Uterus (tissue), 4 donors: ENCODE data around the gene ATF7IP2. TPM values are rescaled to one million over a fixed set of nuclear protein-coding genes. Genes with fewer than 3 reads are reported as not detected.
A peak's percentile ranks its signal among the peaks of the same experiment; 100 is the strongest.

Source experiments
- DNase-seq, 2 donors: peaks; one replicate each; pipeline ENCODE4 v3.0.0-alpha.2; 2019 to 2020
- H3K27ac ChIP-seq, 2 donors: fragments of 200-600 bp; sonication (generic); 1 replicate in 1 of 2; 2 replicates in 1 of 2; pipeline ENCODE4 v1.5.1; 2016 to 2018
- H3K27me3 ChIP-seq, 2 donors: fragments of 200-600 bp; sonication (generic); one replicate each; pipeline ENCODE4 v1.5.1; 2018 to 2019; ENCODE audit warnings: control low read depth in 1 of 2
- H3K36me3 ChIP-seq, 2 donors: fragments of 200-600 bp; sonication (generic); one replicate each; pipeline ENCODE4 v1.5.1; 2019; ENCODE audit warnings: control low read depth in 1 of 2
- H3K4me1 ChIP-seq, 2 donors: fragments of 200-600 bp; sonication (generic); one replicate each; pipeline ENCODE4 v1.5.1; 2018 to 2019; ENCODE audit warnings: control low read depth in 1 of 2
- H3K4me3 ChIP-seq, 2 donors: fragments of 200-600 bp; sonication (generic); 1 replicate in 1 of 2; 2 replicates in 1 of 2; pipeline ENCODE4 v1.5.1; 2018 to 2019; ENCODE audit warnings: mild to moderate bottlenecking in 1 of 2
- H3K9me3 ChIP-seq, 2 donors: fragments of 200-600 bp; sonication (generic); one replicate each; pipeline ENCODE4 v1.5.1; 2019; ENCODE audit warnings: control low read depth in 1 of 2
- POLR2A ChIP-seq, 2 donors: fragments of 450-650 bp; IDR thresholded peaks; one replicate each; pipeline ENCODE4 v1.6.1; 2016; ENCODE audit warnings: antibody characterized with exemption in 2 of 2, mild to moderate bottlenecking in 1 of 2, moderate library complexity in 1 of 2
- intact Hi-C: fragments of 100-400 bp; cut with DNase I; formaldehyde crosslinking; loops from one replicate; pipeline ENCODE4 v1.15.1; 2023; ENCODE audit warnings: low total_unique reads
- total RNA-seq, 4 donors: library from RNA; depleted of rRNA in 3 of 4; stranded (reverse); fragments of >200 nt in 3 of 4; gene quantifications; one replicate each; pipeline versions ENCODE4 v1.1.0 to v1.2.4, GENCODE V29; 2014 to 2023
- TF ChIP-seq, protein P1 (sequence below), 4 experiments: fragments of 200-600 bp in 2 of 4; fragments of 450-650 bp in 2 of 4; sonication (generic) in 2 of 4; IDR thresholded peaks; one replicate each; pipeline ENCODE4 v1.5.1; 2016 to 2019; ENCODE audit warnings: antibody characterized with exemption in 4 of 4, mild to moderate bottlenecking in 2 of 4, moderate library complexity in 1 of 4
- donor health status: DM: yes; HTN: yes; CAD: no.

Gene ATF7IP2
- total RNA-seq, 4 donors from 2014 or later, result 6.4 to 21.7 (median 6.9) TPM; not detected in 1

DNA sequence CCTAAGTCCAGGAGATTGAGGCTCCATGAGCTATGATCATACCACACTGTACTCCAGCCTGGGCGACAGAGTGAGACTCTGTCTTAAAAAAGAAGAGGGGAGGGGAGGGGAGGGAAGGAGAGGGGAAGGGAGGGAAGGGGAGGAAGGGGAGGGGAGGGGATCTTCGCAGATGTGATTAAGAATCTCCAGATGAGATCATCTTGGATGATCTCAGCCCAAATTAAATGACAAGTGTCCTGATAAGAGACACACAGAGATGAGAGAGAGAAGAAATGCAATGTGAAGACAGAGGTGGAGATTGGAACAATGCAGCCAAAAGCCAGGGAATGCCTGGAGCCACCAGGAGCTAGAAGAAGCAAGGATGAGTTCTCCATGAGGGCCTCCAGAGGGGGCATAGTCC lies 124.4 kb downstream of the ATF7IP2 start:
- intact Hi-C loops, result loop anchor here (10.0 kb wide), 1 partner anchor 415 kb away; no protein-coding TSS in a partner anchor
- Histone ChIP-seq H3K27ac (no peak overlapping the region), H3K9me3 (no peaks in the 10 kb centered on the region), H3K27me3 (no peaks in the 10 kb centered on the region), H3K4me1 (peaks cover 0 to 5% of the 10 kb centered on the region in 2 donors), H3K4me3 (no peak overlapping the region), H3K36me3 (no peaks in the 10 kb centered on the region)
- DNase-seq, result no peak
- no peak for TF ChIP-seq POLR2A (IDR thresholded peaks at IDR 0.05)
- TF ChIP-seq, protein P1, sequence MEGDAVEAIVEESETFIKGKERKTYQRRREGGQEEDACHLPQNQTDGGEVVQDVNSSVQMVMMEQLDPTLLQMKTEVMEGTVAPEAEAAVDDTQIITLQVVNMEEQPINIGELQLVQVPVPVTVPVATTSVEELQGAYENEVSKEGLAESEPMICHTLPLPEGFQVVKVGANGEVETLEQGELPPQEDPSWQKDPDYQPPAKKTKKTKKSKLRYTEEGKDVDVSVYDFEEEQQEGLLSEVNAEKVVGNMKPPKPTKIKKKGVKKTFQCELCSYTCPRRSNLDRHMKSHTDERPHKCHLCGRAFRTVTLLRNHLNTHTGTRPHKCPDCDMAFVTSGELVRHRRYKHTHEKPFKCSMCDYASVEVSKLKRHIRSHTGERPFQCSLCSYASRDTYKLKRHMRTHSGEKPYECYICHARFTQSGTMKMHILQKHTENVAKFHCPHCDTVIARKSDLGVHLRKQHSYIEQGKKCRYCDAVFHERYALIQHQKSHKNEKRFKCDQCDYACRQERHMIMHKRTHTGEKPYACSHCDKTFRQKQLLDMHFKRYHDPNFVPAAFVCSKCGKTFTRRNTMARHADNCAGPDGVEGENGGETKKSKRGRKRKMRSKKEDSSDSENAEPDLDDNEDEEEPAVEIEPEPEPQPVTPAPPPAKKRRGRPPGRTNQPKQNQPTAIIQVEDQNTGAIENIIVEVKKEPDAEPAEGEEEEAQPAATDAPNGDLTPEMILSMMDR (IDR thresholded peaks at IDR 0.05), result no peak

DNA sequence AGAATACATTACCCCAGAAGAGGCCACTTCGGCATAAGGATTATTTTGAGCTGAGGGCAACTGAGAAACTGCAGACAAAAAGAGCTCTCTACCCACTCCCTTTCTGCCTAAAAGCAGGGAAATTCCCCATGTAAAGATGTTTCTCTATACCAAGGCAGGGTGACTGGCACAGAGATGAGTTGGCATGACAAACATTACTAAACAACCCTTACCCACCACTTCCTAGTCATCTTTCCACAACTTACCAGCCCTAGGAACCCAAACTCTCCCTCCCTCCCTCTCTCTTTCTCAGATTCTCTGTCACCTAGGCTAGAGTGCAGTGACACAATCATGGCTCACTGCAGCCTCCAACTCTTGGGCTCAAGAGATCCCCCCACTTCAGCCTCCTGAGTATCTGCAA lies 126.0 kb downstream of the ATF7IP2 start:
- intact Hi-C loops, result loop anchor here (10.0 kb wide), 1 partner anchor 413 kb away; no protein-coding TSS in a partner anchor
- TF ChIP-seq POLR2A (IDR thresholded peaks at IDR 0.05), result no peak
- TF ChIP-seq, protein P1 (IDR thresholded peaks at IDR 0.05), result no peak
- H3K4me1 ChIP-seq, result peaks cover 0 to 5% of the 10 kb centered on the region in 2 donors
- H3K27ac ChIP-seq, result no peak overlapping the region
- H3K9me3 ChIP-seq, result no peaks in the 10 kb centered on the region
- no peaks in the 10 kb centered on the region for H3K36me3 ChIP-seq
- H3K4me3 ChIP-seq, result no peak overlapping the region
- no peaks in the 10 kb centered on the region for H3K27me3 ChIP-seq
- DNase-seq, result no peak

DNA sequence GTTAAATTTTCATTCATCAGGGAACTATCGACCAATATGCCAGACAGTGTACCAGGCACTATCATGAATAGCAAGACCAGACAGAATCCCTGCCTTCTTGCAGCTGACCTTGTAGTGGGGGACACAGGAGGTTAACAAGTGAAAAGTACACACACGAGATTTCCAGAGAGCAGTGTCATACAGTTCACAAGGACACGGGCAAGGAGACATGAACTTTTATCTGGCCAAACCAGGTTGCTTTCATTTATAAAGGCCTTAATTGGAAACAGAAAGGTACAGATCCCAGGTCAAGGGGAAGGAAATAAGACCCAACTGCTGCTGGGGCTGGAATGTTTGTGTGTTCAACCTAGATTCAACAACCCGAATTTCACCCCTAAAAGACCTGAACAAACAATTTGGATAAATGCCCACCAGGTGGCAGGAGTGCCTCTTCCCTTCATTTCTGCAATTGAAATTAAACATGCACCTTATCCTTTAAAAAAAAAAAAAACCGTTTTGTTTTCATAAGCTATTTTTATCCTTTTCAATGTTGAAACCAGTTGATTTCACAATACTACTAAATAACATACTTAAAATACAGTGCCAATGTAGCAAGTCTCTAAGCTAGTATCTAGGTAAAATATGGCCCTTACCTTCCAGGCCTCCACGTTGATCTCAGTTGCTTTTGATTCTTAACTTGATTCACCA lies 128.7 kb downstream of the ATF7IP2 start:
- intact Hi-C loops, result loop anchor here (10.0 kb wide), 1 partner anchor 410 kb away; no protein-coding TSS in a partner anchor
- no peaks in the 10 kb centered on the region for H3K36me3 ChIP-seq
- TF ChIP-seq, protein P1 (IDR thresholded peaks at IDR 0.05), result peak; percentile 40 to 61 (median 48)
- TF ChIP-seq POLR2A (IDR thresholded peaks at IDR 0.05), result no peak
- H3K9me3 ChIP-seq, result no peaks in the 10 kb centered on the region
- DNase-seq, result peak; percentile 49 to 57
- H3K27me3 ChIP-seq, result no peaks in the 10 kb centered on the region
- peaks cover 0 to 5% of the 10 kb centered on the region in 2 donors for H3K4me1 ChIP-seq
- peak overlapping the region; percentile 43 to 49 for H3K27ac ChIP-seq
- no peak overlapping the region for H3K4me3 ChIP-seq

DNA sequence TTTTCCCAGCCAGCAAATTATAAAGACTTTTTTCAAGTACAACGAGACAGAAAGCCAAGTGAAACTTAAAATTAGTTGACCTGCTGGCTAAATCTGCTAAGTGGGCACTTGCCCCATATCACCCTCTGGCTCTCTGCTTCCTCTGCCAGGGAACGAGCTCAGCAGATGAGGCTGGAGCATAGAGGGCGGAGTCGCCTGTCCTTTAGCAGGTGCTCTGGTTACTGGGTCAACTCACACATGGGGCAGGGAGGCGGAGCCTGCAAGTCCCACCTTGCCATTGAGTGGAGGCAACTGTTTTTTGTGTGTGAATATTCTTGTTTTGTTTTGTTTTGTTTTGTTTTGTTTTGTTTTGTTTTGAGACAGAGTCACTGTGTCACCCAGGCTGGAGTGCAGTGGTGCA lies 132.0 kb downstream of the ATF7IP2 start:
- Histone ChIP-seq H3K4me1 (peaks cover 0 to 5% of the 10 kb centered on the region in 2 donors), H3K27ac (no peak overlapping the region), H3K4me3 (no peak overlapping the region), H3K27me3 (no peaks in the 10 kb centered on the region), H3K9me3 (no peaks in the 10 kb centered on the region), H3K36me3 (no peaks in the 10 kb centered on the region)
- TF ChIP-seq, protein P1 (IDR thresholded peaks at IDR 0.05), result no peak
- TF ChIP-seq POLR2A (IDR thresholded peaks at IDR 0.05), result no peak
- intact Hi-C loops, result loop anchor here (10.0 kb wide), 1 partner anchor 407 kb away; no protein-coding TSS in a partner anchor
- DNase-seq, result no peak

DNA sequence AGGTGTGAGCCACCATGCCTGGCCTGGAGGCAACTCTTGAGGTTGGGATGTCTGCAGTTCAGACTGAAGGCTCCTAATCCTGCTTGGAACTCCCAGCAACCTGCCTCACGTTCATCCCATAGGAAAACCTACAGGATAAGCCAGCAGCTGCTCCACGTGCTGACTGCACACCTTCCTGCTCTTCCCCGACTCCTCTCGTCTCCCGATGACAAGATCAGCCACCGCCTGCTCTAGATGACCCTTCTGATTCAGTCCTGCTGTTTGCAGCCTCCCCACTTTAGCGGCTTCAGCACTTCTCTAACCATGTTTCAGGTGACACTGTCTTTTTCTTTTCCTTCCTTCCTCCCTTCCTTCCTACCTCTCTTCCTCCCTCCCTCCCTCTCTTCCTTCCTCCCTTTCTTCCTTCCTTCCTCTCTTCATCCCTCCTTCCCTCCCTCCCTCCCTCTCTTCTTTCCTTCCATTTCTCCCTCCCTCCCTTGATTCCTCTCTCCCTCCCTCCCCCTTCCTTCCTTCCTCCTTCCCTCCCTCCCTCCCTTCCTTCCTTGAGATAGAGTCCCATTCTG lies 132.7 kb downstream of the ATF7IP2 start:
- intact Hi-C loops, result loop anchor here (10.0 kb wide), 1 partner anchor 406 kb away; no protein-coding TSS in a partner anchor
- peaks cover 0 to 5% of the 10 kb centered on the region in 2 donors for H3K4me1 ChIP-seq
- no peak for TF ChIP-seq POLR2A (IDR thresholded peaks at IDR 0.05)
- TF ChIP-seq, protein P1 (IDR thresholded peaks at IDR 0.05), result no peak

More for the DNA sequence above, 132.7 kb downstream of the ATF7IP2 start:
- no peak overlapping the region for H3K27ac ChIP-seq
- H3K9me3 ChIP-seq, result no peaks in the 10 kb centered on the region
- H3K4me3 ChIP-seq, result no peak overlapping the region
- no peaks in the 10 kb centered on the region for H3K27me3 ChIP-seq
- no peak for DNase-seq
- H3K36me3 ChIP-seq, result no peaks in the 10 kb centered on the region
